HG03135 (cell line): ENCODE results near the gene ANXA4.
A peak's percentile ranks its signal among the peaks of the same experiment; 100 is the strongest.

Experiments used
- ATAC-seq: cut with Tn5 transposase; IDR thresholded peaks from one replicate; pipeline ENCODE4 v1.9.1; 2021; ENCODE audit warnings: mild to moderate bottlenecking, moderate library complexity; ENCODE audit not compliant: unreplicated experiment

Gene ANXA4

DNA sequence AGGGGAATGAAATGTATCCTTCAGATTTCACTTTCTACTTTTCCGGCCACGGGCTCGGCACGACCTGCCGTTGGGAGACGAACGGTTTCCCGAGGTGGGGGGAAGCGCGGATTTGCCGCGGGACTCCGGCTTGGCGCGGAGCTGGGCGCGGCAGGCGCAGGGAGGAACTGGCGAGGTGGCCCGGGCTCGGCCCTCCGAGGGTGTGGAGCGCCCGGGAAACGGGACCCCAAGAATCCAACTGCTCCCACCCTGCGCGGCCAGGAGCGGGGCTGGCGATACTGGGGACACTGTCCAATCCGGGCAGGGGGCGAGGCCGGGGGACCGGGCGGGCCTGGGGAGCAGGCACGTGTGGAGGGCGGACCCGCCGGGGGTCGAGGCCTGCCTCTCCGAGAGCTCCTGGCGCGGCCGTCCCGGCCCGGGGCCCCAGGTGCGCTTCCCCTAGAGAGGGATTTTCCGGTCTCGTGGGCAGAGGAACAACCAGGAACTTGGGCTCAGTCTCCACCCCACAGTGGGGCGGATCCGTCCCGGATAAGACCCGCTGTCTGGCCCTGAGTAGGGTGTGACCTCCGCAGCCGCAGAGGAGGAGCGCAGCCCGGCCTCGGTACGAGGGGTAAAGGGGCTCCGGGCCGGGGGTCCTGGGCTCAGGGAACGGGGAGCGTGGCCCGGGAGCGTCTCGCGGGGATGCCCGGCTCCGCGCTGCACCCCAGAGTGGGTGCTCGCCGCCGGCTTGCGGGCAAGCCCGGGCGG is at the start of gene ANXA4:
Gene ANXA4 (plus strand): TSS at position 560 of the 747 bp plus-strand sequence. CDS start 39,432 bp downstream, outside the sequence.
- peak; percentile 72 for ATAC-seq

DNA sequence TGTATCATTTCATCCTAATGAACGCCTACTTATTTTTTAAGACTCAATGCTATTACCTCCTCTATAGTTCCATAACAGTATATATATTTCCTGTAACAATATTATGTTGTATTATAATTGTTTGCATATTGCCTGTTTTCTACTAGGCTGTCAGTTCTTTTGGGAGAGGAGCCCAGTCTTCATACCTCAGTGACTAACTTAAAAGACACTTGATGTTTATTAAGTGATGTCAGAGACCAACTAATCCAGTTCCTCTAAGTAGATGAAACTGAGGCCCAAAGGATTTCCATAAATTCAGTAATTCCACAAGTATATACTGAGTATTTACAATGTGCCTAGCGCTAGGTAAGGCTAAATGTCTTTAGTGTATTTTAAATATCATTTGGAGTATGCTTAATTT is 49.5 kb upstream of the ANXA4 start:
- ATAC-seq: no peak

DNA sequence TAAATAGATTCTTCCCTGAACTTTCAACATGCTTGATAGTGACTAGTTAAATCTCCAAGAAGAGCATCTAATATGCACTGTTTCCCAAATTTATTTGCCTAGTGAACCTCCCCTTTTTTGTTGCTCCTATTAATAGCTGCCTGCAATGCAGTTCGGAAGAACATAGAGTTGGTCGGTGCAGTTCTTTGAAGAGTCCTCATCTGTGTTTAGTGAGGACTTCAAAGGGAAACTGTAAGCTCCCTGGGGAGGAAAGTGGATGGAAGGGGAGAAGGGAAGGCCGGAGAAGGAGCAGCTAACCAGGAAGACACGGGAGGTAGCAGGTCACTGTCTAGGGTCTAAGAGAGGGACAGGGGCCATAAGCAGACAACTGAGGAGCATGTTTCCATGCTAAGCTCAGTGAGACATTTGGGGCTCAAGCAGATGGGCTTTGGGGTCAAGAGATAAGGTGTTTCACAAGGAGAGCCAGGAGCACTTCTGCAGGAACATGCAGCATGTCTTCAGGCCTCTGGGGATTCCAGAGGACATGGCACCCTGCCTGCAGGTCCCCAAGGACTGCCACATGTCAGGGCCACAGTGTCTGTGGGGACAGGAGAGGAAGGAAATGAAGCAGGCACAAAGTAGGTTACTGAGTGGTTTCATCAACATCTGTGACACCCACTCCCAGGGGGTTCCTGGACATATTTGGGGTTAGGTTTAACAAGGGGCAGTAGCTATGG is 48.7 kb upstream of the ANXA4 start:
- peak; percentile 69 for ATAC-seq

GRCh38 chr2:69693775-69694450 is 48.0 kb upstream of the ANXA4 start:
- no peak for ATAC-seq

DNA sequence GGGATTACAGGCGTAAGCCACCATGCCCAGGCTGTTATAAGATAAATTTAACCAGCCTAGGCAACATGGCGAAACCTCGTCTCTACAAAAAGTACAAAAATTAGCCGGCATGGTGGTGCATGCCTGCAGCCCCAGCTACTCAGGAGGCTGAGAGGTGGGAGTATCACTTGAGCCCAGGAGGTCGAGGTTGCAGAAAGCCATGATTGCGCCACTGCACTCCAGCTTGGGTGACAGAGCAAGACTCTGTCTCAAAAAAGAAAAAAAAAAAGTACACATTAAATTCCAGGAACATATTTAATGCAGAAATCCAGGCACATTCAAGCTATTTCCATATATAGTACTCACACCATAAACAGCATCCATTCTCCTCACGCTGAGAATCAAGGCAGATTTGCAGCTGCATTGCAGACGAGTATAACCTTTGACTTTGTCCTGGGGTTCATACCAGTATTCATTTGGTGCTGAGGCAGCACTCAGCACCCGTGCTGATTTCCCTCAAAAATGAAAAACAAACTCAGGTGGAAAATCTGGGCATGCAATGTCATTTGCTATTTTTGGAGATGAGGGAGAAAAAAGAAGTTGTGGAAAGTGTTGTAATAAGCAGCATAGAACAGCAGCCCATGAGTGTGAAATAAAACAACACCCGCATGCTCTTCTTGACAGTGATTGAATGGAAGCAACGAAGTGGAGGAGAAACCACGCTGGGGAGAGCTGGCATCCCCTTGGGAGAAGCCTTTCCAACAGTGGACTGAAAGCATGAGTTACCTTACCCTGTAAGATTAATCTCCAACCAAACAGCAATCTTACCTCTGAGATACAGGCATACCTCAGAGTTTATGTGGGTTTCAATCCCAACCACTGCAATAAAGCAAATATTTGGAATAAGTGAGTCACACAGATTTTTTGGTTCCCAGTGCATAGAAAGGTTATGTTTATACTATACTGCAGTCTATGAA is 46.8 kb upstream of the ANXA4 start:
- no peak for ATAC-seq

DNA sequence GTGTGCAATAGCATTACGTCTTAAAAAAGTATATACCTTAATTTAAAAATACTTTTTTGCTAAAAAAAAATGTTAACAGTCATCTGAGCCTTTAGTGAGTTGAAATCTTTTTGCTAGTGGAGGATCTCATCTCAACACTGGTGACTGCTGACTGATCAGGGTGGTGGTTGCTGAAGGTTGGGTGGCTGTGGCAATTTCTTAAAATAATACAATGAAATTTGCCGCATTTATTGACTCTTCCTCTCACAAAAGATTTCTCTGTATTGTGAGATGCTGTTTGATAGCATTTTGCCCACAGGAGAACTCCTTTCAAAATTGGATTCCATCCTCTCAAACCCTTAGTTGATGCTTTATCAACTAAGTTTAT is 46.1 kb upstream of the ANXA4 start:
- no peak for ATAC-seq

- ATAC-seq: no peak
Measured at GRCh38 chr2:69700381-69700780, 41.6 kb upstream of the ANXA4 start.

DNA sequence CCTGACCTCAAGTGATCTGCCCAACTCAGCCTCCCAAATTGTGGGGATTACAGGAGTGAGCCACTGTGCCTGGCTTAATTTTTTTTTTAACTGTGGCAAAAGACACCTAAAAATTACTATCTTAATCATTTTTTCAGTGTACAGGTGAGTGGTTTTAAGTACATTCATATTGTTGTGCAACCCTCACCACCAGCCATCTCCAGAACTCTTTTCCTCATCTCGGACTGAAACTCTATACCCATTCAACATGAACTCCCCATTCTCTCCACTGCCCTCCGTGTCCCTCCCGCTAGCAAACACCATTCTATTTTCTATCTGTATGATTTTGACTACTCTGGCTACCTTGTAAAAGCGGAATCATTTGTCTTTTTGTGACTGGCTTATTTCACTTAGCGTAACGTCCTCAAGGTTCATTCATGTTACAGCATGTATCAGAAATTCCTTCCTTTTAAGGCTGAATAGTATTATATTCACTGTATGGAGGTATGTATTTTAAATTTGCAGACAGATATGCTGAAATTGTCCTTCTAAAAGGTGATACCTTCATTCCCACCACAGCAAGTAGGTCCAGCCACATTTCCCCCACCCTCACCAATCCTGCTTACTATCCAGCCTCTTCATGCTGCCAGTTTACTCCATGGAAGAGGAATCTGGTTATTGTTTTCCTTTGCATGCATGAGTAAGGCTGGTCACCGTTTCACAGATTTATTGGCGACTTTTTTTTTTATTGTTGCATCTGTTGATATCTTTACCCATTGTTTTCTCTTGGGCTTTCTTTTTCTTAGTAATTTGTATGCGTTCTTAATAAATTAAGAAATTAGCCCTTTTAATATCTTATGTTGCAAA is 40.6 kb upstream of the ANXA4 start:
- no peak for ATAC-seq

- ATAC-seq: no peak
Measured at GRCh38 chr2:69703189-69703588, 38.7 kb upstream of the ANXA4 start.

GRCh38 chr2:69704446-69704845 is 37.5 kb upstream of the ANXA4 start:
- no peak for ATAC-seq

GRCh38 chr2:69709290-69709689 is 32.6 kb upstream of the ANXA4 start:
- no peak for ATAC-seq

DNA sequence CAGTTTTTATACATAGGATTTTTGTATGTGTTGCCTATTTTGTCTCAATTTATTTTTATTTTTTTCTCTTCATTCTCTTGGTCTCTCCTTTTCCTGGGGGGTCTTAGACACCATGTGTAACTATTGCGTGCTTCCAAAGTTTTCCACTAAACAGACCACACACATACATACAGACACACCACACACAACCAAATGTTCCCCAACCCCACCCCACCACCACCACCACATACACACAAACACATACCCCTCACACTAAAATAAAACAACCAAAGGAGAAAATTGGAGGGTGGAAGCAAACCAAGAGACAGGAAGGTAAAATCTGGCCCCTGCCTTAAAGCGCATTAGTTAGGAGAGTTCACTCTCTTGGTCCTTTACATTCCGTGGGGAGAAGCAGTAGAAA is 30.0 kb upstream of the ANXA4 start:
- ATAC-seq: no peak

GRCh38 chr2:69714024-69714423 is 27.9 kb upstream of the ANXA4 start:
- ATAC-seq: no peak

GRCh38 chr2:69714539-69715220 is 27.3 kb upstream of the ANXA4 start:
- ATAC-seq: peak; percentile 83

GRCh38 chr2:69715964-69716363 is 26.0 kb upstream of the ANXA4 start:
- no peak for ATAC-seq

DNA sequence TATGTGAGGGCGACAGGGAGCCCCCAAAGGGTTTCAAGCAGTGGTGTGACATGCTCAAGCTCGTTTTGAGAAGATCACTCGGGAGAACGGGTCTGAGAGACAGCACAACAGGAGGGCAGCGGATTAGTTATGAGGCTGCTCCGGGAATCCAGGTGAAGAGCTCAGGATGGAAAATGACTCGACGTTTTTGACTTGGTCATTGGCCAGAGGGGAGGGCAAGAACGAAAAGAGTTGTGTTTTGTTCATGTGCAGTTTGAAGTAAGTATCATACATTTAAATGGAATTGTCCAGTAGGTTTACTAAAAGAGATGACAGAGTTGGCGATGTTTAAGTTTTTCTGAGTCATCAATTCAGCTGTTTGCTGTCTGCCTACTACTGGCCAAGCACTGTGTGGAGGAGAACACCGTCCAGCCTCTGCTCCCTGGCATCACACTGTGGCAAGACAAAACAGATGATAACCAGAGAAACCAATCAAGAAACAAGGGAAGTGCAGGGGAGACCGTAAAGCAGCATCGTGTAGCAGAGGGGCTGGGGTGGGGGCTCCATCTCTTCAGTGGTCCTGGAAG is 25.3 kb upstream of the ANXA4 start:
- ATAC-seq: no peak

GRCh38 chr2:69717186-69717585 is 24.7 kb upstream of the ANXA4 start:
- ATAC-seq: no peak

DNA sequence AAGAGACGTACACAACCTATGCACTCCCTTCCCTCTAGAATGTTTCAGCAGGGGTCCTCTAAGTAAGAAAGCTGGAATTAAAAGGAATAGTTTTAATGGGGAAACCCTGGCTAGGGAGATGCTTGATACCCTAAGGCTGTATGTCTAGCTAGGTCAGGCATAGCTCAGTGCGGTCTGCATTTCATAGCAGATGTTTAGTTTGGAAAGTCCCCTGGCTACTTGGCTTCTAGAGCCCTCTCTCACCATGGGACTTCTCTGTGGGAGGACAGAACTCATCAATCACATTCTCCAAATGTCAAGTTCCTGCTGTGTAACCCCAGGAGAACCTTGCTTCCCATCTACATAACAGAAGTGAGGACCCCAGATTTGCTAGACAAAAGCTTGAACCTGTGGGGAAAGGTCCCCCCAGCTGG is 24.1 kb upstream of the ANXA4 start:
- ATAC-seq: no peak
